SU-DHL-6 (cell line): ENCODE results near the gene CD247.

Experiments
- H2AFZ ChIP-seq: fragments of 200-600 bp; sonication (generic); 2 replicates; pipeline ENCODE4 v1.6.1; 2014; ENCODE audit warnings: low read depth, mild to moderate bottlenecking, moderate library complexity, mixed read lengths, antibody characterized with exemption, low read length; ENCODE audit not compliant: severe bottlenecking
- H3F3A ChIP-seq: fragments of 200-600 bp; shearing (Covaris generic); 2 replicates; pipeline ENCODE4 v1.6.0; 2016; ENCODE audit warnings: antibody characterized with exemption, mild to moderate bottlenecking; ENCODE audit not compliant: insufficient read depth
- H3K27ac ChIP-seq: fragments of 200-600 bp; sonication (generic); 2 replicates; pipeline ENCODE4 v1.5.1; 2016; ENCODE audit warnings: low read depth, mild to moderate bottlenecking, low read length, moderate library complexity, mixed read lengths
- H3K27me3 ChIP-seq: fragments of 200-600 bp; sonication (generic), shearing (Covaris generic); 2 replicates; pipeline ENCODE4 v1.6.0; 2014; ENCODE audit warnings: mild to moderate bottlenecking, low read length
- H3K36me3 ChIP-seq: fragments of 200-600 bp; sonication (generic); 2 replicates; pipeline ENCODE4 v1.6.1; 2014; ENCODE audit warnings: mild to moderate bottlenecking, low read length, mixed read lengths
- H3K4me2 ChIP-seq: fragments of 300-600, 200-600 bp; shearing (Covaris generic), sonication (generic); 2 replicates; pipeline ENCODE4 v1.6.0; 2014; ENCODE audit warnings: low read length, low read depth, mild to moderate bottlenecking; ENCODE audit not compliant: poor library complexity, severe bottlenecking
- H3K4me3 ChIP-seq: fragments of 200-600 bp; sonication (generic); 2 replicates; pipeline ENCODE4 v1.5.1; 2014; ENCODE audit warnings: antibody characterized with exemption, low read length, mild to moderate bottlenecking, mixed read lengths; ENCODE audit not compliant: insufficient read depth, poor library complexity, severe bottlenecking
- H3K79me2 ChIP-seq: fragments of 200-600 bp; sonication (generic); 2 replicates; pipeline ENCODE4 v1.6.1; 2014; ENCODE audit warnings: mild to moderate bottlenecking, low read length, moderate library complexity; ENCODE audit not compliant: insufficient read depth
- H3K9ac ChIP-seq: fragments of 200-600 bp; sonication (generic); 2 replicates; pipeline ENCODE4 v1.7.0; 2014; ENCODE audit warnings: mild to moderate bottlenecking, low read length
- H3K9me2 ChIP-seq: fragments of 200-600 bp; sonication (generic); replicated peaks from 2 replicates; pipeline ENCODE4 v1.6.1; 2014; ENCODE audit warnings: low read length; ENCODE audit not compliant: insufficient read depth
- H3K9me3 ChIP-seq: fragments of 200-600 bp; sonication (generic); 2 replicates; pipeline ENCODE4 v1.6.1; 2014; ENCODE audit warnings: low read length, mixed read lengths; ENCODE audit not compliant: insufficient read depth
- H4K20me1 ChIP-seq: fragments of 200-600 bp; sonication (generic); 2 replicates; pipeline ENCODE4 v1.6.1; 2014; ENCODE audit warnings: low read depth, mild to moderate bottlenecking, antibody characterized with exemption, low read length, moderate library complexity, mixed read lengths
- EZH2phosphoT487 ChIP-seq: fragments of 200-600 bp; sonication (generic), shearing (Covaris generic); conservative IDR thresholded peaks from 2 replicates; pipeline ENCODE4 v1.6.1; 2018; ENCODE audit warnings: mild to moderate bottlenecking, antibody characterized with exemption, low read length, moderate library complexity, mixed read lengths
- TF ChIP-seq, protein P1 (sequence below): fragments of 200-600 bp; sonication (generic); IDR thresholded peaks from one replicate; pipeline ENCODE4 v1.5.1; 2017; ENCODE audit warnings: antibody characterized with exemption, mild to moderate bottlenecking, low read length, moderate library complexity; ENCODE audit not compliant: insufficient read depth, poor library complexity, severe bottlenecking

The CD247 gene

DNA sequence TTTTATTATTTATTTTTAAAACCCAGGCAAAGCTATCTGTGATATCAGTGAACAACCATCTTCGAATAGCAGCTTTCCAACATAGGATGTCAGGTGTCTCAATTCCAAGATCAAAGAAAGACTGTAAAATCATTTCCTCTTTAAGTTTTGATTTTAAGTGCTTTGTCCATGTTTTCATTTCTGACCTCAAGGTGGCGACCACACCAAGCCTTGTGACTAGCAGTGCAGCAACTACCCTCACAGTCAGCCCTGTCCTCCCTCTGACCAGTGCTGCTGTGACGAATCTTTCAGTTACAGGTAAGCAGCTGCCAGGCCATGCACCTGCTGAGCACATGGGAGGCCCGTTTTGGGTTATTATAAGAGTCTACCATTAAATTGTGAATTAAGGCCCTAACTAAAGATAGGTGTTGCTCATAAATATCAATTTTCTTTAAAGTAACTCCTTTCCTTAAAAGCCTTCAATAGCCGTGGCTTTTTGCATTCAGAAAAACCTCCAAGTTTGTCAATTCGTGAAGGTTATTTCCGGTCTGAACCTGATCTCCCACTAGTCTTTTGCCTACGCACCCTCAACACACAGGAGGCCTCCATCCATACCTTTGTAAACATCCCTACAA lies 117.0 kb downstream of the CD247 start:
- H3K79me2 ChIP-seq, result no peaks in the 10 kb centered on the region
- H3K9me2 ChIP-seq, result no peaks in the 10 kb centered on the region
- no peak overlapping the region for H2AFZ ChIP-seq
- no peak overlapping the region for H3K4me2 ChIP-seq
- H3K9me3 ChIP-seq, result no peaks in the 10 kb centered on the region
- H3K27me3 ChIP-seq, result no peaks in the 10 kb centered on the region
- H3K36me3 ChIP-seq, result peaks cover 63% of the 10 kb centered on the region
- no peak overlapping the region for H3K4me3 ChIP-seq
- H3K27ac ChIP-seq, result no peak overlapping the region
- H3F3A ChIP-seq, result 0 out of 2 replicates have a peak, but pooled peaks cover 7% of the 10 kb centered on the region
- H4K20me1 ChIP-seq, result no peaks in the 10 kb centered on the region
- H3K9ac ChIP-seq, result no peak overlapping the region
- TF ChIP-seq, protein P1, sequence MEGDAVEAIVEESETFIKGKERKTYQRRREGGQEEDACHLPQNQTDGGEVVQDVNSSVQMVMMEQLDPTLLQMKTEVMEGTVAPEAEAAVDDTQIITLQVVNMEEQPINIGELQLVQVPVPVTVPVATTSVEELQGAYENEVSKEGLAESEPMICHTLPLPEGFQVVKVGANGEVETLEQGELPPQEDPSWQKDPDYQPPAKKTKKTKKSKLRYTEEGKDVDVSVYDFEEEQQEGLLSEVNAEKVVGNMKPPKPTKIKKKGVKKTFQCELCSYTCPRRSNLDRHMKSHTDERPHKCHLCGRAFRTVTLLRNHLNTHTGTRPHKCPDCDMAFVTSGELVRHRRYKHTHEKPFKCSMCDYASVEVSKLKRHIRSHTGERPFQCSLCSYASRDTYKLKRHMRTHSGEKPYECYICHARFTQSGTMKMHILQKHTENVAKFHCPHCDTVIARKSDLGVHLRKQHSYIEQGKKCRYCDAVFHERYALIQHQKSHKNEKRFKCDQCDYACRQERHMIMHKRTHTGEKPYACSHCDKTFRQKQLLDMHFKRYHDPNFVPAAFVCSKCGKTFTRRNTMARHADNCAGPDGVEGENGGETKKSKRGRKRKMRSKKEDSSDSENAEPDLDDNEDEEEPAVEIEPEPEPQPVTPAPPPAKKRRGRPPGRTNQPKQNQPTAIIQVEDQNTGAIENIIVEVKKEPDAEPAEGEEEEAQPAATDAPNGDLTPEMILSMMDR, result peak; percentile 43
- TF ChIP-seq EZH2phosphoT487, result no peak

DNA sequence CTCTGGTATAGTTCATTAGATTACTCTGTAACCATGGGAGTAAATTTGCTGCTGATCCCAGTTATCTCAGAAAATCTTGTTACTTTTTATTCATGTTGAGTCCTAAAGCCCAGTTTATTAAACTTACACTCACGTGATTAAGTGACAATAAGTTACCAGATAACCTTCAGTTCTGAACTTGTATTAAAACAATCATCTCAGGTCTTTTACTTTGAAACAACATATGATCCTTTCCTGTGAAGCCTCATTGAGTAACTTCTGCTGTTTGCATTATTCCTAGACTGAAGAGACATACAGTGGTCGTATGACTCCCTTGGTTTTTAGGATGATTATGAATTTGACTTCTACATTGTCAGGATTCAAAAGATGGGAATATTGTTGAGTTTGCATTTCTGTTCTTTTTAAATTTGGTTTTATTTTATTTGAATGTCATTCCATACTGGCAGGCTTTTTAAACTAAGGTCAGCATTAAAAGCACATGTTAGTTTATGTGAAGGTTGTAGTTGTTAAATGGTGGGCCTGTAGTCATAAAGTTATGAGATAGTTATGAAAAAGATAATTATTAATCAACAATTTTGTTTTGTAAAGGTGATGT lies 117.9 kb downstream of the CD247 start:
- Histone ChIP-seq H3K9me2 (no peaks in the 10 kb centered on the region), H2AFZ (no peak overlapping the region), H4K20me1 (no peaks in the 10 kb centered on the region), H3K4me3 (no peak overlapping the region), H3K36me3 (peaks cover 62% of the 10 kb centered on the region), H3F3A (0 out of 2 replicates have a peak, but pooled peaks cover 7% of the 10 kb centered on the region), H3K9me3 (no peaks in the 10 kb centered on the region), H3K27ac (no peak overlapping the region), H3K27me3 (no peaks in the 10 kb centered on the region), H3K9ac (no peak overlapping the region), H3K4me2 (no peak overlapping the region), H3K79me2 (no peaks in the 10 kb centered on the region)
- no peak for TF ChIP-seq EZH2phosphoT487
- TF ChIP-seq, protein P1, result no peak

DNA sequence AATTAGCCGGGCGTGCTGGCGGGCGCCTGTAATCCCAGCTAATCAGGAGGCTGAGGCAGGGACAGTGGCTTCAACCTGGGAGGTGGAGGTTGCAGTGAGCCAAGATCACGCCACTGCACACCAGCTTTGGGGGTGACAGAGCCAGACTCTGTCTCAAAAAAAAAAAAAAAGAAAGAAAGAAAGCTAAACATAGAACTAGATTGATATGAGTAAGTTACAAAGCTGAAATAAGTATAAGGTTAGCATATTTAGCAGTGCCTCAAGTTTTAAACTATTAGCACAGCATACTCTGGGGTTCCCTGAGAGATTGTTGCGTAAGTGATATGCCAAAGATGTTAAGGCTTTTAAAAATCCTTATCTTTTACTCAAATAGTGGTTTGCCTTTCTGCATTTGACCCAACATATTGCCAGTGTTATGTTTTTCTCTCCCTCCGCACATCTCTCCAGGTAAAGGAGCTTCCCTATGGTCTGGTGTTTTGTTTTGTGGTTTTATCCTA lies 126.1 kb downstream of the CD247 start:
- Histone ChIP-seq H3K4me2 (no peak overlapping the region), H3K4me3 (no peak overlapping the region), H2AFZ (no peak overlapping the region), H3K9ac (no peak overlapping the region), H3F3A (peaks cover 9% of the 10 kb centered on the region; the same call in 1 of the 2 replicates), H3K36me3 (peaks cover 43% of the 10 kb centered on the region), H4K20me1 (no peaks in the 10 kb centered on the region), H3K27me3 (no peaks in the 10 kb centered on the region), H3K9me2 (no peaks in the 10 kb centered on the region), H3K27ac (no peak overlapping the region), H3K79me2 (no peaks in the 10 kb centered on the region), H3K9me3 (no peaks in the 10 kb centered on the region)
- TF ChIP-seq, protein P1, result no peak
- no peak for TF ChIP-seq EZH2phosphoT487
